IMR-90 (cell line): ENCODE results near the gene SYNE3. TPM values are rescaled to one million over a fixed set of nuclear protein-coding genes. Genes with fewer than 3 reads are reported as not detected.

Experiments used
- ATAC-seq: fragments of 200-7000 bp; cut with Tn5 transposase; 2 replicates; pipeline ENCODE4 v1.9.1; 2020; ENCODE audit warnings: low read depth, mild to moderate bottlenecking, moderate library complexity
- BruUV-seq: library from RNA; stranded (reverse); fragments of 400-500 nt; replicated peaks from 2 replicates; lab custom pipeline; 2021; lab: Mats Ljungman, UMichigan
- CTCF ChIA-PET: fragments of 300-600 bp; formaldehyde crosslinking; extraction: SDS; loops from one replicate; lab custom pipeline; 2021; ENCODE audit warnings: antibody characterized with exemption; lab: Yijun Ruan, JAX
- POLR2A ChIA-PET: fragments of 300-600 bp; sonication (Branson Sonifier 250); formaldehyde crosslinking; loops from one replicate; lab custom pipeline; 2022; ENCODE audit warnings: antibody characterized with exemption; ENCODE audit not compliant: unreplicated experiment; lab: Charles Lee
- DNase-seq: peaks from one replicate; pipeline ENCODE4 v3.0.0; 2013
- H2AFZ ChIP-seq: replicated peaks from 2 replicates; pipeline ENCODE3; 2013; ENCODE audit warnings: low read length, mild to moderate bottlenecking; ENCODE audit not compliant: poor library complexity
- H2AK5ac ChIP-seq: 2 replicates; pipeline ENCODE4 v1.6.1; 2013; ENCODE audit warnings: low read depth, low read length, inconsistent platforms
- H2AK9ac ChIP-seq: replicated peaks from 2 replicates; pipeline ENCODE3; 2013; ENCODE audit warnings: mild to moderate bottlenecking, low read depth, low read length, moderate library complexity; ENCODE audit not compliant: poor library complexity
- H2BK120ac ChIP-seq: 2 replicates; pipeline ENCODE4 v1.6.1; 2013; ENCODE audit warnings: low read depth, low read length, inconsistent platforms
- H2BK15ac ChIP-seq: 3 replicates; pipeline ENCODE4 v1.6.1; 2013; ENCODE audit warnings: low read depth, low read length, inconsistent platforms
- H2BK20ac ChIP-seq: 2 replicates; pipeline ENCODE4 v1.6.1; 2013; ENCODE audit warnings: low read depth, mild to moderate bottlenecking, inconsistent platforms, low read length, moderate library complexity
- H2BK5ac ChIP-seq: 2 replicates; pipeline ENCODE4 v1.6.1; 2013; ENCODE audit warnings: mild to moderate bottlenecking, low read depth, low read length, inconsistent platforms; ENCODE audit not compliant: poor library complexity, severe bottlenecking
- H3K14ac ChIP-seq: replicated peaks from 2 replicates; pipeline ENCODE4 v1.6.1; 2013; ENCODE audit warnings: low read depth, low read length, inconsistent platforms
- H3K18ac ChIP-seq: 2 replicates; pipeline ENCODE4 v1.6.1; 2013; ENCODE audit warnings: low read depth, low read length, control low read depth
- H3K23ac ChIP-seq: 2 replicates; pipeline ENCODE4 v1.6.1; 2013; ENCODE audit warnings: low read depth, low read length, inconsistent platforms
- H3K27ac ChIP-seq: 2 replicates; pipeline ENCODE4 v1.5.1; 2013; ENCODE audit warnings: mild to moderate bottlenecking, control low read depth, low read length; ENCODE audit not compliant: insufficient read depth
- H3K27me3 ChIP-seq: 2 replicates; pipeline ENCODE4 v1.6.1; 2013; ENCODE audit warnings: low read length; ENCODE audit not compliant: control insufficient read depth, insufficient read depth
- H3K36me3 ChIP-seq: 2 replicates; pipeline ENCODE4 v1.6.1; 2013; ENCODE audit warnings: low read length, mixed read lengths; ENCODE audit not compliant: control insufficient read depth, insufficient read depth
- H3K4ac ChIP-seq: 2 replicates; pipeline ENCODE4 v1.6.1; 2013; ENCODE audit warnings: low read depth, low read length, inconsistent platforms
- H3K4me1 ChIP-seq: 2 replicates; pipeline ENCODE4 v1.6.1; 2013; ENCODE audit warnings: low read length, mixed read lengths; ENCODE audit not compliant: control insufficient read depth, insufficient read depth
- H3K4me2 ChIP-seq: 2 replicates; pipeline ENCODE4 v1.6.1; 2013; ENCODE audit warnings: low read depth, mild to moderate bottlenecking, control low read depth, low read length, moderate library complexity
- H3K4me3 ChIP-seq: 2 replicates; pipeline ENCODE4 v1.5.1; 2013; ENCODE audit warnings: low read depth, mild to moderate bottlenecking, control low read depth, low read length, moderate library complexity; ENCODE audit not compliant: insufficient read depth
- H3K56ac ChIP-seq: 2 replicates; pipeline ENCODE4 v1.6.1; 2013; ENCODE audit warnings: low read length, inconsistent platforms; ENCODE audit not compliant: insufficient read depth; ENCODE audit errors: extremely low read depth
- H3K79me1 ChIP-seq, 2 experiments: 2 replicates each; pipeline ENCODE4 v1.6.1; 2013; ENCODE audit warnings: low read length in 2 of 2, inconsistent platforms in 1 of 2, low read depth in 1 of 2
- H3K9ac ChIP-seq: 2 replicates; pipeline ENCODE4 v1.6.1; 2013; ENCODE audit warnings: low read depth, low read length, control low read depth
- H3K9me1 ChIP-seq: 2 replicates; pipeline ENCODE4 v1.6.1; 2013; ENCODE audit warnings: low read length, inconsistent platforms; ENCODE audit not compliant: insufficient read depth
- H3K9me3 ChIP-seq: 2 replicates; pipeline ENCODE4 v1.6.1; 2013; ENCODE audit warnings: low read length; ENCODE audit not compliant: control insufficient read depth, insufficient read depth
- H4K20me1 ChIP-seq: 2 replicates; pipeline ENCODE4 v1.6.1; 2013; ENCODE audit warnings: low read length, inconsistent platforms; ENCODE audit not compliant: insufficient read depth
- H4K5ac ChIP-seq: 2 replicates; pipeline ENCODE4 v1.6.1; 2013; ENCODE audit warnings: mild to moderate bottlenecking, low read depth, low read length, control low read depth
- H4K8ac ChIP-seq, 2 experiments: 2 replicates each; pipeline ENCODE4 v1.6.1; 2013; ENCODE audit warnings: low read depth in 2 of 2, low read length in 2 of 2, control low read depth in 1 of 2, inconsistent platforms in 1 of 2
- H4K91ac ChIP-seq: 2 replicates; pipeline ENCODE4 v1.6.1; 2013; ENCODE audit warnings: low read depth, low read length, inconsistent platforms; ENCODE audit not compliant: insufficient read depth
- BHLHE40 ChIP-seq: fragments of 150-350 bp; IDR thresholded peaks from 2 replicates; pipeline ENCODE4 v1.6.1; 2016; ENCODE audit warnings: mild to moderate bottlenecking, low read depth, low read length
- CHD1 ChIP-seq: IDR thresholded peaks from 2 replicates; pipeline ENCODE4 v1.6.1; 2012; ENCODE audit warnings: low read depth, low read length, improper control_type of control experiment
- MAFK ChIP-seq: IDR thresholded peaks from 2 replicates; pipeline ENCODE4 v1.6.1; 2012; ENCODE audit warnings: low read depth, low read length, improper control_type of control experiment
- MAZ ChIP-seq: IDR thresholded peaks from 2 replicates; pipeline ENCODE4 v1.6.1; 2012; ENCODE audit warnings: low read depth, mild to moderate bottlenecking, low read length, improper control_type of control experiment, moderate library complexity, borderline replicate concordance
- MXI1 ChIP-seq: IDR thresholded peaks from 2 replicates; pipeline ENCODE4 v1.6.1; 2012; ENCODE audit warnings: low read depth, mild to moderate bottlenecking, low read length, moderate library complexity, borderline replicate concordance
- NFE2L2 ChIP-seq: fragments of 150-350 bp; IDR thresholded peaks from 2 replicates; pipeline ENCODE4 v1.6.1; 2016; ENCODE audit warnings: low read depth, mild to moderate bottlenecking, low read length
- RFX5 ChIP-seq: IDR thresholded peaks from 2 replicates; pipeline ENCODE4 v1.8.0; 2012; ENCODE audit warnings: low read depth, mild to moderate bottlenecking, low read length, moderate library complexity
- USF2 ChIP-seq: fragments of 150-350 bp; IDR thresholded peaks from 2 replicates; pipeline ENCODE4 v1.6.1; 2017; ENCODE audit warnings: mild to moderate bottlenecking, antibody characterized with exemption, low read length, low read depth
- WGBS, 2 experiments: methylation state at CpG; one replicate each; pipeline versions ENCODE4 v1.1.5 to v1.1.7; 2013; ENCODE audit warnings: missing lambda C conversion rate in 2 of 2; ENCODE audit not compliant: insufficient read length in 1 of 2; ENCODE audit errors: extremely low coverage in 2 of 2; 5-methylcytosine and 5-hydroxymethylcytosine counted together
- dilution Hi-C: fragments of 300-500 bp; cut with HindIII; formaldehyde crosslinking; loops from one replicate; pipeline ENCODE4 v1.14.3; 2018; ENCODE audit warnings: low sequenced_read_pairs; ENCODE audit not compliant: unreplicated experiment
- in situ Hi-C: fragments of 300-500 bp; cut with MboI; formaldehyde crosslinking; loops from 3 replicates; pipeline ENCODE4 v1.14.3; 2019; ENCODE audit warnings: low sequenced_read_pairs, inconsistent platforms, mixed read lengths
- intact Hi-C: fragments of 100-400 bp; cut with micrococcal nuclease; formaldehyde crosslinking; loops from 2 replicates; pipeline ENCODE4 v1.10.0; 2022
- polyA plus RNA-seq, 3 experiments: library from polyadenylated mRNA; depleted of rRNA; stranded (reverse); fragments of >200 nt; gene quantifications; 2 replicates each; pipeline ENCODE4 v1.2.3, GENCODE V29; 2012; ENCODE audit warnings: low replicate concordance in 1 of 3
- total RNA-seq: library from RNA; depleted of rRNA; stranded (reverse); fragments of >200 nt; gene quantifications from 2 replicates; pipeline ENCODE4 v1.2.3, GENCODE V29; 2012
- TF ChIP-seq, protein P1 (sequence below): fragments of 150-350 bp; IDR thresholded peaks from 2 replicates; pipeline ENCODE4 v1.6.1; 2016; ENCODE audit warnings: low read depth, mild to moderate bottlenecking, low read length, moderate library complexity, borderline replicate concordance
- TF ChIP-seq, protein P2 (sequence below): conservative IDR thresholded peaks from 2 replicates; pipeline ENCODE4 v1.5.1; 2012; ENCODE audit warnings: mild to moderate bottlenecking, low read depth, low read length, improper control_type of control experiment

Gene SYNE3
- total and polyA plus RNA-seq, 2 of the 4 experiments (the other 2 are of a cell fraction): 2.9 to 5.0 TPM

DNA sequence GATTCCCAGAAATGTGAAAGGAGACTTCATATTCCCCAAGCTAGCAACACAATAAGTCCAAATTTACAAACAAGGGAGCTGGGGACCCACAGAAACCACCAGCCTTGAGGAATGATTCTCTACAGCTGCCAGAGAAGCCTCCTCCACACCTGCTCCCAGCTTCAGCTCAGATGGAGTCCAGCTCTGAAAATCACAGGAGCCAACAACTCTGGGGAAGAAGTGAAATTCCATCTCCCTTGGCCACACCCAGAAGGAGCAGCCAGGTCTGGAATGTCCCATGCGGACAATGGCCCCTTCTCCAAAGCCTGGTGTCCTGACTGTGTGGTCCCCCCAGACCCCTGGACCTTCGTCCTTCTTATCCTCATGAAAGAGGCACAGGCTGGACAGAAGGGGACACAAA is 45.4 kb downstream of the SYNE3 start:
- H3K79me1 ChIP-seq: peaks cover 0 to under 1% of the 10 kb centered on the region in 2 experiments; a peak in 2 of 4 replicates
- ATAC-seq (no peak), DNase-seq (no peak)
- H3K18ac ChIP-seq: no peak overlapping the region
- H4K91ac ChIP-seq: no peak overlapping the region
- H2BK5ac ChIP-seq: no peak overlapping the region
- no peak overlapping the region for H2BK15ac ChIP-seq
- TF ChIP-seq MAZ: no peak
- TF ChIP-seq MAFK: no peak
- TF ChIP-seq NFE2L2: no peak
- TF ChIP-seq MXI1: no peak
- TF ChIP-seq CHD1: no peak
- no peak for TF ChIP-seq BHLHE40
- TF ChIP-seq RFX5: no peak
- TF ChIP-seq USF2: no peak
- TF ChIP-seq, protein P1, sequence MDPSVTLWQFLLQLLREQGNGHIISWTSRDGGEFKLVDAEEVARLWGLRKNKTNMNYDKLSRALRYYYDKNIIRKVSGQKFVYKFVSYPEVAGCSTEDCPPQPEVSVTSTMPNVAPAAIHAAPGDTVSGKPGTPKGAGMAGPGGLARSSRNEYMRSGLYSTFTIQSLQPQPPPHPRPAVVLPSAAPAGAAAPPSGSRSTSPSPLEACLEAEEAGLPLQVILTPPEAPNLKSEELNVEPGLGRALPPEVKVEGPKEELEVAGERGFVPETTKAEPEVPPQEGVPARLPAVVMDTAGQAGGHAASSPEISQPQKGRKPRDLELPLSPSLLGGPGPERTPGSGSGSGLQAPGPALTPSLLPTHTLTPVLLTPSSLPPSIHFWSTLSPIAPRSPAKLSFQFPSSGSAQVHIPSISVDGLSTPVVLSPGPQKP: no peak
- TF ChIP-seq, protein P2, sequence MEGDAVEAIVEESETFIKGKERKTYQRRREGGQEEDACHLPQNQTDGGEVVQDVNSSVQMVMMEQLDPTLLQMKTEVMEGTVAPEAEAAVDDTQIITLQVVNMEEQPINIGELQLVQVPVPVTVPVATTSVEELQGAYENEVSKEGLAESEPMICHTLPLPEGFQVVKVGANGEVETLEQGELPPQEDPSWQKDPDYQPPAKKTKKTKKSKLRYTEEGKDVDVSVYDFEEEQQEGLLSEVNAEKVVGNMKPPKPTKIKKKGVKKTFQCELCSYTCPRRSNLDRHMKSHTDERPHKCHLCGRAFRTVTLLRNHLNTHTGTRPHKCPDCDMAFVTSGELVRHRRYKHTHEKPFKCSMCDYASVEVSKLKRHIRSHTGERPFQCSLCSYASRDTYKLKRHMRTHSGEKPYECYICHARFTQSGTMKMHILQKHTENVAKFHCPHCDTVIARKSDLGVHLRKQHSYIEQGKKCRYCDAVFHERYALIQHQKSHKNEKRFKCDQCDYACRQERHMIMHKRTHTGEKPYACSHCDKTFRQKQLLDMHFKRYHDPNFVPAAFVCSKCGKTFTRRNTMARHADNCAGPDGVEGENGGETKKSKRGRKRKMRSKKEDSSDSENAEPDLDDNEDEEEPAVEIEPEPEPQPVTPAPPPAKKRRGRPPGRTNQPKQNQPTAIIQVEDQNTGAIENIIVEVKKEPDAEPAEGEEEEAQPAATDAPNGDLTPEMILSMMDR: no peak
- no peak overlapping the region for H3K27ac ChIP-seq
- H3K14ac ChIP-seq: no peak overlapping the region
- WGBS, 2 experiments: no CpG with 5 or more reads among the region's 2 CpGs
- no peak overlapping the region for H2BK20ac ChIP-seq
- H3K9me1 ChIP-seq: peaks cover 10% of the 10 kb centered on the region; the same call in 1 of the 2 replicates
- H3K27me3 ChIP-seq: no peaks in the 10 kb centered on the region
- H3K4me1 ChIP-seq: no peaks in the 10 kb centered on the region
- H4K8ac ChIP-seq: no peak overlapping the region
- ChIA-PET CTCF (interaction anchor here (0.6 to 1.3 kb wide), 3 partner anchors 19 to 523 kb away, joined by 3 to 6 read pairs (median 3); no protein-coding TSS in a partner anchor), POLR2A (no interaction called here)
- dilution Hi-C loops: no loop called here
- no peak overlapping the region for H3K4ac ChIP-seq
- no peak overlapping the region for H3K9ac ChIP-seq
- no peak overlapping the region for H3K23ac ChIP-seq
- H3K4me2 ChIP-seq: no peak overlapping the region
- no peaks in the 10 kb centered on the region for H4K20me1 ChIP-seq
- H3K56ac ChIP-seq: no peak overlapping the region
- no peak overlapping the region for H2BK120ac ChIP-seq
- in situ Hi-C loops: no loop called here
- H3K36me3 ChIP-seq: peaks cover 11% of the 10 kb centered on the region; the same call in 1 of the 2 replicates
- no peak overlapping the region for H2AK5ac ChIP-seq
- no peak overlapping the region for H4K5ac ChIP-seq
- no TSS peak for BruUV-seq
- H2AK9ac ChIP-seq: no peak overlapping the region
- intact Hi-C loops: no loop called here
- no peaks in the 10 kb centered on the region for H3K9me3 ChIP-seq
- no peak overlapping the region for H2AFZ ChIP-seq
- no peak overlapping the region for H3K4me3 ChIP-seq
